Large intestine (tissue), 3 donors: Measurements from ENCODE around the gene NDUFC1. TPM values are rescaled to one million over a fixed set of nuclear protein-coding genes. Genes with fewer than 3 reads are reported as not detected.
A peak's percentile ranks its signal among the peaks of the same experiment; 100 is the strongest.
"Not testable (repeated sequence)": the region's sequence is repeated elsewhere in the genome, so short reads cannot be mapped to it uniquely, and the experiment has no call there.

Experiments
- DNase-seq, 2 donors: peaks; one replicate each; pipeline versions ENCODE4 v3.0.0 to v3.0.0-alpha.2; 2013
- H3K27ac ChIP-seq: one replicate; pipeline ENCODE4 v1.5.1; 2013; ENCODE audit warnings: low read length
- H3K27me3 ChIP-seq: 2 replicates; pipeline ENCODE4 v1.6.1; 2013; ENCODE audit warnings: low read length; ENCODE audit not compliant: control insufficient read depth, insufficient read depth
- H3K36me3 ChIP-seq: 2 replicates; pipeline ENCODE4 v1.6.1; 2013; ENCODE audit warnings: low read length; ENCODE audit not compliant: control insufficient read depth, insufficient read depth
- H3K4me1 ChIP-seq: one replicate; pipeline ENCODE4 v1.6.1; 2013; ENCODE audit warnings: low read length; ENCODE audit not compliant: control insufficient read depth, insufficient read depth
- H3K4me3 ChIP-seq: one replicate; pipeline ENCODE4 v1.5.1; 2013; ENCODE audit warnings: low read length
- H3K9me3 ChIP-seq: one replicate; pipeline ENCODE4 v1.6.1; 2013; ENCODE audit warnings: mild to moderate bottlenecking, low read depth, low read length, moderate library complexity; ENCODE audit not compliant: control insufficient read depth
- WGBS: methylation state at CpG from one replicate; pipeline ENCODE4 v1.1.5; 2013; ENCODE audit warnings: low lambda C conversion rate; ENCODE audit not compliant: insufficient coverage; 5-methylcytosine and 5-hydroxymethylcytosine counted together
- polyA plus RNA-seq: library from polyadenylated mRNA; unstranded; fragments of 120-200 nt; gene quantifications from one replicate; pipeline ENCODE4 v1.2.1, GENCODE V29; 2013

The NDUFC1 gene
- polyA plus RNA-seq, 1 donor: 82.9 TPM

GRCh38 chr4:139319571-139319970 is 17.3 kb upstream of the NDUFC1 start:
- H3K4me1 ChIP-seq: no peaks in the 10 kb centered on the region
- 67% methylated on average over 1 of the region's 1 CpG for WGBS
- no peaks in the 10 kb centered on the region for H3K9me3 ChIP-seq
- no peak for DNase-seq
- H3K36me3 ChIP-seq: no peaks in the 10 kb centered on the region
- H3K27ac ChIP-seq: no peak overlapping the region
- H3K4me3 ChIP-seq: no peak overlapping the region
- no peaks in the 10 kb centered on the region for H3K27me3 ChIP-seq

GRCh38 chr4:139317635-139318034 is 15.4 kb upstream of the NDUFC1 start:
- no peak for DNase-seq
- H3K27ac ChIP-seq: no peak overlapping the region
- no peaks in the 10 kb centered on the region for H3K4me1 ChIP-seq
- H3K27me3 ChIP-seq: no peaks in the 10 kb centered on the region
- H3K36me3 ChIP-seq: no peaks in the 10 kb centered on the region
- no peaks in the 10 kb centered on the region for H3K9me3 ChIP-seq
- H3K4me3 ChIP-seq: no peak overlapping the region

- H3K4me3 ChIP-seq: no peak overlapping the region
- H3K27me3 ChIP-seq: no peaks in the 10 kb centered on the region
- no peaks in the 10 kb centered on the region for H3K36me3 ChIP-seq
- H3K9me3 ChIP-seq: no peaks in the 10 kb centered on the region
- WGBS: 100% methylated on average over 1 of the region's 2 CpGs
- H3K4me1 ChIP-seq: no peaks in the 10 kb centered on the region
- no peak for DNase-seq
- H3K27ac ChIP-seq: no peak overlapping the region
Observed at GRCh38 chr4:139316733-139317132, 14.5 kb upstream of the NDUFC1 start.

DNA sequence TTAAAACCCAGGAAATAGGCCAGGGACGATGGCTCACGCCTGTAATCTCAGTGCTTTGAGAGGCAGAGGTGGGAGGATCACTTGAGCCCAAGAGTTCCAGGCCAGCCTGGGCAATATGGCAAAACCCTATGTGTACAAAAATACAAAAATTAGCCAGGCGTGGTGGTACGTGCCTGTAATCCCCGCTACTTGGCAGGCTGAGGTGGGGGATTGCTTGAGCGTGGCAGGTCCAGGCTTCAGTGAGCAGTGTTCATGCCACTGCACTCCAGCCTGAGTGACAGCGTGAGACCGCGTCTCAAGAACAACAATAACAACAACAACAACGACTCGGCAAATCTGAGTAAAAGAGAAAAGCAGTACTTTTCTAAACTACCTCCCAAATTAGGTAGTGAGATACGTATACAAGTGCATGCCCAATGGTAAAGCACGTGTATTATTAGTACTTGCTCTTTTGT is 13.0 kb upstream of the NDUFC1 start:
- no peaks in the 10 kb centered on the region for H3K27me3 ChIP-seq
- H3K9me3 ChIP-seq: no peaks in the 10 kb centered on the region
- H3K4me1 ChIP-seq: no peaks in the 10 kb centered on the region
- H3K36me3 ChIP-seq: no peaks in the 10 kb centered on the region
- H3K4me3 ChIP-seq: no peak overlapping the region
- no CpG with 5 or more reads among the region's 13 CpGs for WGBS
- no peak for DNase-seq
- no peak overlapping the region for H3K27ac ChIP-seq

DNA sequence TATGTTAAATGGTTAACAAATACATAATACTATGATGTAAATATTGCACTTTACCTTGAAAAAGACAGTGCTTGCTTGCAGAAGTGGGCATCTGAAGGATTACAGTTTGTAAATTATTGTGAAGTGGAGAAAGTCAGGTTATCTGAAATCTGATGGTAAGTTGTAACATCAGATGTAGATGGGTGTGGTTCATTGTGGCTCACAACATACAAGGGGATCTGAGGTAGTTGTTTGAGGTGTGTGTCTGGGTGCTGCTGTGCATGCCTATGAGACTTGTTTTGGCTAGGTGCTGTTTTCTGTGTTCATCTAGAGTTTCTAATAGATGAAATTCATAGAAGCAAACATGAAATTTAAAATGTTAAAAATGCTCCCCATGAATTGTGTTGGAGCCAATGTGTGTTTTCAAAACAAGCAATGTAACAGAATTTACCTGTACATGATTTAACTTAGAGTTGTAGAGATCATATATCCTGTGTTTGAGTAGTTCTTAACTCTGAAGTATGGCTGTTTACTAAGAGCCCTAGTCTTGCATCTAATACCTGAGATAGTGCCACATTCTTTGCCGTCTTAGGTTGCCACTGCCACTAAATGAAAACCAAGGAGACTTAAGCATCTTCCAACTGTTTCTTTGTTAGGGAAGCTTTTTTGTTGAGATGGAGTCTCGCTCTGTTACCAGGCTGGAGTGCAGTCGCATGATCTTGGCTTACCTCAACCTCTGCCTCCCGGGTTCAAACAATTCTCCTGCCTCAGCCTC is 11.9 kb upstream of the NDUFC1 start:
- H3K4me1 ChIP-seq: no peaks in the 10 kb centered on the region

DNA sequence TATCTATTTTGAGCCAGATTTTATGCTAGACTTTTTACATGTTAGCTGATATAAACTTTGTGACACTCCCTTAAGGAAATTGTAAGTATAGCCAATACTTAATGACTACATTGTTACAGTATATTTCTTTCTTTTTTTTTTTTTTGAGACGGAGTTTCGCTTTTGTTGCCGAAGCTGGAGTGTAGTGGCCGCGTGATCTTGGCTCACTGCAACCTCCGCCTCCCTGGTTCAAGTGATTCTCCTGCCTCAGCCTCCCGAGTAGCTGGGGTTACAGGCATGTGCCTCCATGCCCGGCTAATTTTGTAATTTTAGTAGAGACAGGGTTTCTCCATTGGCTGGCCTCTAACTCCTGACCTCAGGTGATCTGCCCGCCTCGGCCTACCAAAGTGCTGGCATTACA is 11.1 kb upstream of the NDUFC1 start:
- DNase-seq, H3K4me3 ChIP-seq, H3K27ac ChIP-seq, H3K27me3 ChIP-seq, H3K36me3 ChIP-seq, H3K4me1 ChIP-seq, H3K9me3 ChIP-seq: not testable (repeated sequence)
- WGBS: no CpG with 5 or more reads among the region's 10 CpGs

More for the DNA sequence above, 11.9 kb upstream of the NDUFC1 start:
- Histone ChIP-seq H3K9me3 (no peaks in the 10 kb centered on the region), H3K27ac (no peak overlapping the region), H3K27me3 (no peaks in the 10 kb centered on the region), H3K4me3 (no peak overlapping the region), H3K36me3 (no peaks in the 10 kb centered on the region)
- WGBS: 60% methylated on average over 1 of the region's 4 CpGs
- no peak for DNase-seq

- Histone ChIP-seq H3K27ac (no peak overlapping the region), H3K4me3 (no peak overlapping the region), H3K36me3 (no peaks in the 10 kb centered on the region), H3K9me3 (no peaks in the 10 kb centered on the region), H3K4me1 (no peaks in the 10 kb centered on the region), H3K27me3 (no peaks in the 10 kb centered on the region)
- no peak for DNase-seq
- no CpG with 5 or more reads among the region's 3 CpGs for WGBS
Observed at GRCh38 chr4:139312552-139313332, 10.5 kb upstream of the NDUFC1 start.

- 100% methylated on average over 1 of the region's 3 CpGs for WGBS
- Histone ChIP-seq H3K27ac (no peak overlapping the region), H3K36me3 (no peaks in the 10 kb centered on the region), H3K4me1 (no peaks in the 10 kb centered on the region), H3K9me3 (no peaks in the 10 kb centered on the region), H3K27me3 (no peaks in the 10 kb centered on the region), H3K4me3 (no peak overlapping the region)
- no peak for DNase-seq
Observed at GRCh38 chr4:139311909-139312308, 9.6 kb upstream of the NDUFC1 start.

GRCh38 chr4:139304920-139305319 is 2.6 kb upstream of the NDUFC1 start:
- no CpG with 5 or more reads among the region's 2 CpGs for WGBS
- H3K27ac ChIP-seq: no peak overlapping the region

DNA sequence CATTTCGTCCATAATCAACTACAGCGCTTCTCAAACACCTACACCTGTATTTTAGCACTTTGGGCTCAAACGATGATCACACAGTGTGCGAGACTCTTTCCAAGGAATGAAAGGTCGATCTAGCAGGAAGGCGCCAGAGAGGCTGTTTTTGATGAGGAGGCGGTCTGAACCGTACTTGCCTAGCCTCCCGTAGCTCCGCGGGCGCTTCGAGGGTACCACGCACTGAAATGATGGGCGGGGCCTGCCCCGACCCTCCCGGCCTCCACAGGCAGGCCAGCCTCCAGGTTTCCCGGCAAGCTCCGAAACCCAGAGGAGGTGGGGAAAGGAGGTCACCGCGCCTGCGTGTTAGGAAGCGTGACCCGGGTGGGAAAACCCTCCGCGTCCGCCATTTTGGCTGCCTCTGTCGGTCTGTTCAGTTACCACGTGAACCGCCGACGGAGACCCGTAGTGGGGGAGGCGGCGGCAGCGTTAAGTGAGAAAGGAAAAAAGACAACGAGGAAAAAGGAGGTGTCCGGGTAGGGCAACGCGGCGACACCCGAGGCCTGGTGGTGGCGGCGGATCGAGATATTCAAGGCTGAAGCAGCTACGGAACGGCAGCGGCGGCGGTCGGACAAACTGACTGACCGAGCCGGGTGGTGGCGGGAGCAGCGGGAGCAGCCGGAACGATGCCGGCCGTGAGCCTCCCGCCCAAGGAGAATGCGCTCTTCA is 1.0 kb downstream of the NDUFC1 start, which contains the start of gene NAA15:
Gene NAA15 (plus strand): TSS at position 393 of the 708 bp plus-strand sequence. CDS start 273 bp downstream, at position 666.
- Histone ChIP-seq H3K4me3 (peak within 1 kb of the TSS; percentile 84), H3K27me3 (no peaks in the 10 kb centered on the region), H3K4me1 (no peaks in the 10 kb centered on the region), H3K27ac (peak within 1 kb of the TSS; percentile 96), H3K36me3 (peaks cover 8% of the 10 kb centered on the region), H3K9me3 (no peaks in the 10 kb centered on the region)
- DNase-seq: peak; percentile 98 to 99
- no CpG with 5 or more reads among the region's 61 CpGs for WGBS

More at GRCh38 chr4:139304920-139305319, 2.6 kb upstream of the NDUFC1 start:
- DNase-seq: no peak
- H3K36me3 ChIP-seq: peaks cover 8% of the 10 kb centered on the region
- H3K27me3 ChIP-seq: no peaks in the 10 kb centered on the region
- no peaks in the 10 kb centered on the region for H3K9me3 ChIP-seq
- H3K4me1 ChIP-seq: no peaks in the 10 kb centered on the region
- no peak overlapping the region for H3K4me3 ChIP-seq
